Glomerular endothelial cell (primary cell): ENCODE measurements around the gene ZKSCAN1. TPM values are rescaled to one million over a fixed set of nuclear protein-coding genes. Genes with fewer than 3 reads are reported as not detected.

Source experiments
- DNase-seq: peaks from one replicate; pipeline ENCODE4 v3.0.0-alpha.2; 2011; ENCODE audit warnings: low read depth, low spot score; ENCODE audit errors: extremely low read depth
- total RNA-seq: library from RNA; depleted of rRNA; stranded (reverse); fragments of >200 nt; gene quantifications from 2 replicates; pipeline ENCODE4 v1.2.3, GENCODE V29; 2015

The ZKSCAN1 gene
- total RNA-seq, 1 donor from 2014 or later: 32.9 TPM

DNA sequence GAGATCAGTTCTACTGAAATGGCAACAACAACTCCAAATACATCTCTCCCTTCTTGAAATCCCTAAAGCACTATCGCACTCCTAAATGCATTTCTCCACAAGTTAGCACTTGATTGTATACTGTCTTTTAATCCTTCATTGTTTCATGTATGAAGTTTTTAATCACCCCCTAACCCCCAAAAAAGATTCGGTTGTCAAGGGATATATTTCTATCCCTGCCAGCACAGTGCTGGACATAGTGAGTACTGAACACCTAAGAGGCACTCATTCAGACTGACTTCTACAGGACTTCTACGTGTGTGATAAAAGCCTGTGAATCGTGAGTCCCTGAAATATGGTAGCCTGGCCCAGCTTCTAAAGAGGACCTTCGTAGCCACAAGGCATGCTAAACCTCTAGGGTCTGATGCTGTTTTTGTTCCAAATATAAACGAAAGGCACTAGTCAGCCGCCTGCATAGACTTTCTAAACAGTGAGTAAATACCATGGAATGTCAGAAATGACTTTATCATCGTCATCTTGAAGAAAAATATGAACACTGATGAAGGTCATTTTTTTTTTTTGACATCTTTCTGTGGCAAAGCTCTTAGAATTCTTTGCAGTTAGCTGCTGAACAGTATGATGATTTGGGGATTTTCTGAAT, 19.6 kb downstream of the ZKSCAN1 start:
- DNase-seq: no peak

- no peak for DNase-seq
Observed at GRCh38 chr7:100035876-100036275, 20.5 kb downstream of the ZKSCAN1 start.

DNA sequence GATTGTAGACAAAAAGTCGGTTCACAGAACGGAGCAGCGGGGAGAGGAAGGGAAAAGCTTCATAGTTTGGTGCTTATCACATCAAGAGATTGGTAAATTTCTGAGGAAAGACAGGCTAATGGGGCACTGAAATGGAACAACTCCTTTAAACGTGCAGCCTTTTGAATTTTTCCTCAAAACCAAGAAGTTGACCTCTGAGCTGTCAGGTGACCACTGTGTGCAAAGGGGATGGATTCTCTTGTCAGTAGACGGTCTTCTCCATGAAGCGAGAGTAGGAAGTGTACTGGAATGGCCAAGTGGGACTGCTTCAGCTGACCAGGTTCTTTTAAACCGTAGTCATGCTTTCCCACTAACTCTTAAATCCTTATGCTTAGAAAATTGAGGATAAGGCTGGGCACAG, 22.9 kb downstream of the ZKSCAN1 start:
- no peak for DNase-seq

- no peak for DNase-seq
Observed at GRCh38 chr7:100040575-100040974, 25.2 kb downstream of the ZKSCAN1 start.

DNA sequence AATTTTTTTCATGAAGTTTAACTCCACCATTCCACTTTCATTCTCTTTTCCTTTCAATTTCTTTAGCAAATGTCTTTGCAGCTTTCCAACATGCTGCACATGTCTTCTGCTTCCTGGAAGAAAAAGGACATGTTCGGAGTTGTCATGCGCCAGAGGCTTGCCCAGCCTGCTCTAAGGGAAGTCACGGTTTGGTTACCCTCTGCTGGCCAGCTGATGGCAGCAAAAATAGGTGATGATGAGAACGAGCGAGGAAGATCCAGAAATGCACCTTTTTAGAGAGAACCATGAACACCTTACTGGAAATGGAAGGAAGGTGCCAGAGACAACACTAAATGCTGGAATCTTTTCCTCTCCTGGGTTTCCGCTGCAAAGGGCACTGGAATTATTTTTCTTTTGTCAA, 29.3 kb downstream of the ZKSCAN1 start:
- DNase-seq: no peak

- DNase-seq: no peak
Observed at GRCh38 chr7:100048680-100049079, 33.3 kb downstream of the ZKSCAN1 start.

DNA sequence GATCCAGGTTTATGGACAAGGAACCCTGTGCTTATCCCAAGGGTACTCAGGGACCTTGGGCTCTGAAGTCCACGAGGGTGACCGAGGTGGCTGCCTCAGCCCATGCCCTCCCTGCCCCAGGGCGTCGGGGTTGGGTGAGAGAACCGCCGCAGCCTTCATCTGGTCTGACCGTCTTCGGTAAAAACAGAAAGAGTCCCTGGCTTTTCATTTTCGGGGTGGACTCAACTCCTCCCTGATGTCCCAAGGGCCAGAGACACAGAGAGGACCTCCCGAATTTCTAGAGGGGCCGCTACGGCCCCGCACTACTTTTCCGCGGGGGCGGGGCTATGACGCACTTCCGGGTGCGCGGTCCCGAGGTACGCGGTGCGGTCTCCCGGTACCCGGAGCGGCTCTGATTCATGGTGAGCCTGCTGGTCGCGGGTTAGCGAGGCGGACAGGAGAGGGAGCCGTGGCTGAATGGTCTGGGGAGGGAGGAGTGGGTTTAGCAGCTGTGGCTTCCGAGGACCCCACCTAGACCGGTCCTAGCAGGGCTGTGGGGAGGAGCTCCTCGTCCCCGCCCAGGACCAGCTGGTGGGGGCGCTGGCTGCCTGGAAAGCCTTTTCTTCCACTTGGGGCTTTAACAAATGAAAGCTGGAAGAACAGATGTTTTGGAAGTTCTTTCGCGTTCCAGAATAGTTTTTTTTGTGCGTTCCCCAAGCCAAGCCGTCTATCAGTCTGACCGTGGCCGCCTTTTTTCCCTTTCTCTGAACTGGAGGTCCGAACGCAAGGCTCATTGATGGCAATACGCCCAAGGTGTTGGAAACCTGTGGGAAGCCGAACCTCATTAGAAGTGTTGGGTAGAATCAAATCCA, 34.3 kb downstream of the ZKSCAN1 start, which contains the start of gene ZSCAN21:
ZSCAN21 (plus strand) TSS at position 334 of the 851 bp plus-strand sequence. CDS start 7,233 bp downstream, outside the sequence.
- peak; percentile 20 for DNase-seq

DNA sequence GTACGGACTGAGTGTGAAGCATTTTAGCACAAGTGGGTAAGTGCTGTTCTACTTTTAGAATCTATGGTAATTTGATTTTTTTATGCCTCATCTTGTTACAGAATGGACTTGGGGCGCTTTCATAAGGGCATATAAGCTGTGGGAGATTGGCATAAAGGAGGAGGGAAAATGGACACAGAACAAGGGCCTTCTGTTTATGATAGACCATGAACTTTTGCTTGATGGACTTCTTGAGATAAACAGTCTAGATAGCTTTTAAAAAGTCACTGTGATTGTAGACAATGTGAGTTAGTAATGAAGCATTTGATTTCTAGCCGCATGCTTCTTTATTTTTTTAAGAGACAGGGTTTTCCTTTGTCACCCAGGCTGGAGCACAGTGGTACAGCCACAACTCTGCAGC, 36.2 kb downstream of the ZKSCAN1 start:
- no peak for DNase-seq

GRCh38 chr7:100053215-100053614, 37.8 kb downstream of the ZKSCAN1 start:
- DNase-seq: peak; percentile 54

GRCh38 chr7:100057006-100057405, 41.6 kb downstream of the ZKSCAN1 start:
- no peak for DNase-seq

- DNase-seq: no peak
Observed at GRCh38 chr7:100059251-100059739, 43.9 kb downstream of the ZKSCAN1 start.

DNA sequence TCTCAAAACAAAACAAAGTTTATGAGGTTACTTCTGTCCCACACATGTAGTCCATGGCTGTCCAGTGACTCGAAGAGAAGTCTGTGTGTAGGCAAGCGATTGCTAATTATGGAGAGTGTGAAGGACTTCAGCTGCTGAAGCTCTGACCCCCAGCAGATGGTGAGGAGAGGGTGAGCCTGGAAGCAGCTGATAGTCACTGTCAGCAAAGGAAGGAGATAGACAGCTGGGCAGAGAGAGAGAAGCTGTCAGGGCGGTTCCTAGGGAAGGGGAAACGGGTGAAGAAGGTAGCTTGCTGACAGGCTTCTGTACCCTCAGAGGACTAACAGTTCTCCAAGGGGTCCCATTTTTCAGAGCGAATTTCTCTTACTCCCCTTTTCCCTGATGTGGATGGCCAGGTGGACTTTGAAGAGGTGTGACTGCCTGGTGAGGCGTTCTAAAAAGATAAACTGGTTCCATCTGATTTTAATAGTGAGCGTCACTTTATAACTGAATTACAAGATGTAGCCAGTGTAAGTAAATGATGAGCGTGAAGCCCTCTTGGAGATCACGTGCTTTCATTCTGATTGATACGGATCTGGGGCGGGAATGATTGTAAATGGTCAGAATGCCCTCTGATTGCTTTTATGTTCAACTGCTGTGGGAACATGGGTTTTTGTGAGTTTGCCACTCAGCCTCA, 46.3 kb downstream of the ZKSCAN1 start:
- no peak for DNase-seq

DNA sequence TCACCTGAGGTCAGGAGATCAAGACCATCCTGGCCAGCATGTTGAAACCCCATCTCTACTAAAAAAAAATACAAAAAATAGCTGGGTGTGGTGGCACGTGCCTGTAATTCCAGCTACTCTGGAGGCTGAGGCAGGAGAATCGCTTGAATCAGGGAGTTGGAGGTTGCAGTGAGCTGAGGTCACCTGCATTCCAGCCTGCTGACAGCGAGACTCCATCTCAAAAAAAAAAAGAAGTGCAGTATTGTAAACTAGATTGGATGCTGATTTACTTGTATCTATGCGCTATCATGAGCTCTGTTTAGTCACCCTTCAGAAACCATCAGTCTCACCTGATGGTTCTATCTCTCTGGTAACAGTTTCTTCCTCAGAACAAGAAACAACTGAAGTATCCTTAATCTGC, 48.0 kb downstream of the ZKSCAN1 start:
- no peak for DNase-seq

GRCh38 chr7:100064162-100064561, 48.8 kb downstream of the ZKSCAN1 start:
- DNase-seq: no peak

DNA sequence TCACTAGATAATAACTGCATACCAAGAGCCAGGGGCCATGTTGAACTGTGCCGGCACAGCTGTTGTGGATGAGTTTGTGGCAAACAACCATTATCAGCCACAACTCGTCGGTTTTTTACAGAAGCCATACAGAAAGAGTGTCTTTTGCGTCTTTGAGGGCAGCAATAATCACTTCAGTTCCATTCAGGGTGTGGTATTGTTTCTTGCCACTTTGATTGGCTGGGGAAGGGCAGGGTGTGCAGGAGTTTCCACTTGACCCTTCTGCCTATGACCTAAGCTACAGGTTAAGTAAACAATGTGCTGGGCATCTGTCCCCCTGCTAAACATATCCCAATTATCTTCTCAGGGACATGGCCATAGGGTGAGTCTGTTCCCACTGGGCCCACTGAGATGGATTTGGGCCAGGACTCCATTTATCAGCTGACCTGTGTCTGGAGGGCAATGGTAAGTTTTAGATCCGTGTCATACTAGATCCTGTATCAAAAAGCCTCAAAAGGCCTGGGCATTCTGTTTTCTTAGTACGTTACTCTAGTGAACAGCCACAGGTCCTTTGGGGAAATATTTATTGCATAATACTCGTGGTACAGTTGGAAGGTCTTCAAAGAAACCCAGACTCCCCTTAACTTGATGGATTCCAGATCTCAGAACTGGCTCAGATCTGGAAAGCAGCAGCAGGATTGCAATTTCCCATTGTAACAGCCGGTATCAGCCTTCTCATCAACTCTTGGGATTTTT, 50.2 kb downstream of the ZKSCAN1 start:
- DNase-seq: no peak

- DNase-seq: no peak
Observed at GRCh38 chr7:100066953-100067352, 51.6 kb downstream of the ZKSCAN1 start.

GRCh38 chr7:100069991-100070390, 54.6 kb downstream of the ZKSCAN1 start:
- no peak for DNase-seq

DNA sequence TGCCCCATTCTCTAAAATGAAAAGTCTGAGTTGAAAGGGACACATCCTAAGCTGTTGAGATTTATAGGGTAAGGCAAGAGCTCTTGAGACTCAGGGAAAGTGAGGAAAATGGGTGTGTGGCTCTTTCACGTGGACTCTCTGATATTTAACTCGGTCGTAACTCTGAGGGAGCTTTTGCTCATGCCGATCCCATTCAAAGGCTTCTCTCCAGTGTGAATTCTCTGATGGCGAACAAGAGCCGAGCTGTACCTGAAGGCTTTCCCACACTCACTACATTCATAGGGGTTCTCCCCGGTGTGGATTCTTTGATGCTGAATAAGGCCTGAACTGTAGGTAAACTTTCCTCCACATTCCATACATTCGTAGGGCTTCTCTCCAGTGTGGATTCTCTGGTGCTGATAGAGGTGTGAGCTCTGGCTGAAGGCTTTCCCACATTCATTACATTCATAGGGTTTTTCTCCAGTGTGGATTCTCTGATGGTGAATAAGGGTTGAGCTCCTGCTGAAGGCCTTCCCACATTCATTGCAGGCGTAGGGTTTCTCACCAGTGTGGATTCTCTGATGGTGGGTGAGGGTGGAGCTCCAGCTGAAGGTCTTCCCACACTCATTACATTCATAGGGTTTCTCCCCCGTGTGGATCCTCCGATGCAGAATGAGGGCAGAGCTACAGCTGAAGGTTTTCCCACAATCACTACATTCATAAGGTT, 55.8 kb downstream of the ZKSCAN1 start:
- no peak for DNase-seq

DNA sequence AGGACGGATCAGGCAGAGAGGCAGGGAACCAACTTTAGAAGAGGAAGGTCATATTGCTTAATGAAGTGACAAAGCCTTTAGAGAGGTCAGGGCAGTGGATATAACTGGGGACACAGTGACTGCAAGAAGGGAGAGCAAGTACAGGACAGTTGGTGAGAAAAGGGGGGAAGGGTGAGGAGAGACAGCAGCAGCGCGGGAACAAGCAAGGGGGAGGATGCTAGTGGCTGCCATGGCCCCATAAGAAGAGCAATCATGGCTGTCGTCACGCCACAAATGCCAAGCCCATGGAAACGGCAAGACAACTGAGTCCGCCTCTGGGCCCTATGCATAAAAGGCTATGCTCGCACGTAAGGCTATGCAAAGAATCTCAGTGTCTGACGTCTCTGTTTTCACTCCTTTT, 57.1 kb downstream of the ZKSCAN1 start:
- no peak for DNase-seq

DNA sequence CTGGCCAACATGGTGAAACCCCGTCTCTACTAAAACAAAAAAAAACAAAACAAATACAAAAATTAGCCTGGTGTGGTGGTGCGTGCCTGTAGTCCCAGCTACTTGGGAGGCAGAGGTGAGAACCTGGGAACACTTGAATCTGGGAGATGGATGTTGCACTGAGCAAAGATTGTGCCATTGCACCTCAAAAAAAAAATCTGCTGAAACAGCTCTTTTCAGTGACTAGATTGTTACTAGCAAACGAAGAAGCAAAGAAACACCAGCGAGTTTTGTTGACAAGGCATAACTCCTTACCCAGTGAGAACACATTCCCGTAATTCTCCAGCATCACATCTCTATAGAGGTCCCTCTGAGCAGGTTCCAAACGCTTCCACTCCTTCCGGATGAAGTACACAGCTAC, 59.4 kb downstream of the ZKSCAN1 start:
- DNase-seq: no peak
